RPMI7951 (cell line): Measurements from ENCODE around the gene PDIA4. TPM values are rescaled to one million over a fixed set of nuclear protein-coding genes. Genes with fewer than 3 reads are reported as not detected.
"Not testable (repeated sequence)": the region's sequence is repeated elsewhere in the genome, so short reads cannot be mapped to it uniquely, and the experiment has no call there.

ENCODE experiments used
- DNase-seq: peaks from one replicate; pipeline ENCODE4 v3.0.0-alpha.2; 2012; ENCODE audit warnings: low read depth
- total RNA-seq: library from RNA; depleted of rRNA; stranded (reverse); fragments of >200 nt; shearing (Covaris generic); gene quantifications from 2 replicates; pipeline ENCODE4 v1.2.3, GENCODE V29; 2014; rRNA removed

PDIA4 gene, protein sequence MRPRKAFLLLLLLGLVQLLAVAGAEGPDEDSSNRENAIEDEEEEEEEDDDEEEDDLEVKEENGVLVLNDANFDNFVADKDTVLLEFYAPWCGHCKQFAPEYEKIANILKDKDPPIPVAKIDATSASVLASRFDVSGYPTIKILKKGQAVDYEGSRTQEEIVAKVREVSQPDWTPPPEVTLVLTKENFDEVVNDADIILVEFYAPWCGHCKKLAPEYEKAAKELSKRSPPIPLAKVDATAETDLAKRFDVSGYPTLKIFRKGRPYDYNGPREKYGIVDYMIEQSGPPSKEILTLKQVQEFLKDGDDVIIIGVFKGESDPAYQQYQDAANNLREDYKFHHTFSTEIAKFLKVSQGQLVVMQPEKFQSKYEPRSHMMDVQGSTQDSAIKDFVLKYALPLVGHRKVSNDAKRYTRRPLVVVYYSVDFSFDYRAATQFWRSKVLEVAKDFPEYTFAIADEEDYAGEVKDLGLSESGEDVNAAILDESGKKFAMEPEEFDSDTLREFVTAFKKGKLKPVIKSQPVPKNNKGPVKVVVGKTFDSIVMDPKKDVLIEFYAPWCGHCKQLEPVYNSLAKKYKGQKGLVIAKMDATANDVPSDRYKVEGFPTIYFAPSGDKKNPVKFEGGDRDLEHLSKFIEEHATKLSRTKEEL
- total RNA-seq: 237 and 286 TPM in 2 replicates

DNA sequence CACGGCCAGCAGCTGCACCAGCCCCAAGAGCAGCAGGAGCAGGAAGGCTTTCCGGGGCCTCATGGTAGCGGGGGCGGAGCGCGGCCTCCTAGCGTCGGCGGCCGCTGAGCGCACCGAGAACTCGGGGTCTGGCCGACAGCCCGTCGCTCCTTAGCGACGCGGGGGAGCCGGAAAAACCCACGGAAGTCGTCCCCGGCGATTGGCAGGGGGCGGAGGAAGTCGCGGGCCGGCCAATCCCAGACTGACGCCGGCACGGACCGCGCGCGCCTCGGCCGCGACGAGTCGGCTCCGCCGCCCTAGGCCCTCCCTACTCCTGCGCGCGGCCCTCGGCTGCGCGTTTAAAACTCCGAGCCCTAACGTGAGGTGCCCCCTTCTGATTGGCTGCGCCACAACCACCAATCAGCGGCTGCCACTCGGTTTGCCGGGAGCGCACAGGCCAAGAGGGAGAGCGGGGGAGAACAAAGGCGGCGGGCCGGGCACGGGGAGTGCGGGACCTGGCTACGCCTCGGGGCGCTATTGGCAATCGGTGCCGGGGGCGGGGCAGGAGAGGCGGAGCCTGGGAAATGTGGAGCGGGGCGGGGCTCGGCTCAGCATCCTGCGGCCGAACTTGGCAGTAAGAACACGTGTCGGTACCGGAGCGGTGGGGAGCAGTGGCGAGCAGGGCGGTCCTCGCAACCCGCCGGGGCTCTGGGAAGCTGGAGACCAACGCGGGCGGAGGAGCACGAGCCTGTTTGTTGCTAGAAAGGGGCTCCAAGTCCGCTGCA lies at the start of gene PDIA4:
Gene PDIA4 (minus strand): TSS at position 160 of the 764 bp plus-strand sequence. CDS start 97 bp downstream, at position 63.
- peak; percentile 99 for DNase-seq

- no peak for DNase-seq
These were observed 49.3 kb upstream of the PDIA4 start for GRCh38 chr7:149077594-149077993.

DNA sequence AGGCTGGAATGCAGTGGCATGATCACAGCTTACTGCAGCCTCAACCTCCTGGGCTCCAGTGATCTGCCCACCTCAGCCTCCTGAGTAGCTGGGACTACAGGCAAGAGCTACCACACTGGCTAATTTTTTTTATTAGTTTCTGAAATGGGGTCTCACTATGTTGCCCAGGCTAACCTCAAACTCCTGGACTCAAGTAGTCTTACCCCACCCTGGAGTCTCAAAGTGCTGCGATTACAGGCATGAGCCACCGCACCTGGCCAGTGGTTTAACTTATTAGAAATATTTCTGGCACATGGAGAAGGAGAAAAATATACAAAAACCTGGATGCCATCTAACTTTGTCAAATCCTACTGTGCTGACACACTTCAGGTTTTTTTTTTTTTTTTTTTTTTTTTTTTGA lies 47.0 kb upstream of the PDIA4 start:
- DNase-seq: no peak

- no peak for DNase-seq
These were observed 46.0 kb upstream of the PDIA4 start for GRCh38 chr7:149074116-149074885.

DNA sequence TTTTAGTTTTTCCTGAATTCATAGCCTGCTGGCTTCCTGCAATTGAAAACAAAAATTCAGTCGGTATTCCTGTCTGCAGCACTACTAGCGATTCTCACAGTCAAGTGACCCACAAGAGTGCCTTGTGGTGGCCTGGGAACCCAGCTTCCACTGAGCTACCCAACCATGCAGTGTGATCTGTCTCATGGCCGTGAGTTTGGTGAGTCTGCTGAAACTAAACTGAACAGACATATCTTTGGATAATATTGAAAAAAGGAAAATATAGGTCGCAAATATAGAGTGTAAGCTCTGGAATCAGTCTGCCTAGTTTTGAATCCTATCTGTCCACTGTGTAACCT lies 44.1 kb upstream of the PDIA4 start:
- no peak for DNase-seq

GRCh38 chr7:149071641-149072437 lies 43.5 kb upstream of the PDIA4 start:
- DNase-seq: no peak

DNA sequence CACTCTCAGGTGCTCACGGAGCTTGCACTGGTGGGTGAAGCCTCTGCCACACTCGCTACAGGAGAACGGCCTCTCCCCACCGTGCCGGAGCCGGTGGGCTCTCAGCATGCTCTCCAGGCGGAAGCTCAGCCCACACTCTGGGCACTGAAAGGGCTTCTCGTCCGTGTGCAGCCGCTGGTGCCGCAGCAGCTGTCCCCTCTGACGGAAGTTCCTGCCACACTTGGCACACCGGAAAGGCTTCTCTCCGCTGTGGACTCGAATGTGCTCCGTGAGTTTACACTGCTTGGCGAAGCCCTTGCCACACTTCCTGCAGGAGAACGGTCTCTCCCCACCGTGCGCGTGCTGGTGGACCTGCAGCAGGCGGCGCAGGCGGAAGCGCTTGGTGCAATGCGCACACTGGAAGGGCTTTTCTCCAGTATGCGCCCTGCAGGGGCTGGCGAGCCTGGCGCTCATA lies 42.9 kb upstream of the PDIA4 start:
- no peak for DNase-seq

- no peak for DNase-seq
These were observed 42.2 kb upstream of the PDIA4 start for GRCh38 chr7:149070372-149071125.

GRCh38 chr7:149067869-149068268 lies 39.6 kb upstream of the PDIA4 start:
- DNase-seq: no peak

DNA sequence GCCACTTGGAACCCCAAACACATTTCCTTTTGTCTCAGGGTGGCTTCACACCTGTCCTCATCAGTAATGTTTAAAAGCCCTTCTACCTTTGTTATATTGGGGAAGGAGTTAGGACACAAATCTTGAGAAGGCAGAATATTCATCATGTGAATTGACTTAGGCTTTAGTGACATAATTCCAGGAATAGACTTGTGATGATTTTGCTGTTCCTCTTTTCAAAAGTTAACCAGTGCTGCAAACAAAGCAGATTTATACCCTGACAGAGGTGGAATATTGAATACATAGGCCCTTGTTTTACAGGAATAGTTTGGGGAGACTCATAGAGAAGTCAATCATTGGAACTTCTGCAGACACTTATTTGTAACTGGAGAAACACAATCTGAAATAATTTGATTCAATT lies 35.2 kb upstream of the PDIA4 start:
- DNase-seq: no peak

GRCh38 chr7:149062217-149062899 lies 34.1 kb upstream of the PDIA4 start:
- not testable (repeated sequence) for DNase-seq

GRCh38 chr7:149060156-149060555 lies 31.9 kb upstream of the PDIA4 start:
- no peak for DNase-seq

GRCh38 chr7:149053885-149054284 lies 25.6 kb upstream of the PDIA4 start:
- DNase-seq: no peak

DNA sequence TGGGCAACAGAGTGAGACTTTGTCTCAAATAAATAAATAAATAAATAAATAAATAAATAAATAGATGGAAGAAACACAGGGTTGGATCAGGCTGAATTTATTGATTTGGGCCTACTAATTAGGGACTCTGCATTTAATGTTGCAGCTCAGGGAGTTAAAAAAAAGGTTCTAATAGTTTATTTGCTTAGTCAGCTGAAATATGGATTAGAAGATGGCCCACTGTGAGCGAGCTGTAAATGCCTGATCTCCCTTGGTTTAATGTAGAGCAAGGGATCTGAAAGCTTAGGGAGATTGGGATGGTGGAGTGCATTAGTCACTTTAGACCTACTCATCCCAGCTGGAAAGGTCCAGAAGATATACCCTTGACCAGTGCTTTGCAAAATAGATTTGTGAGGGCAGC lies 25.1 kb upstream of the PDIA4 start:
- DNase-seq: no peak

DNA sequence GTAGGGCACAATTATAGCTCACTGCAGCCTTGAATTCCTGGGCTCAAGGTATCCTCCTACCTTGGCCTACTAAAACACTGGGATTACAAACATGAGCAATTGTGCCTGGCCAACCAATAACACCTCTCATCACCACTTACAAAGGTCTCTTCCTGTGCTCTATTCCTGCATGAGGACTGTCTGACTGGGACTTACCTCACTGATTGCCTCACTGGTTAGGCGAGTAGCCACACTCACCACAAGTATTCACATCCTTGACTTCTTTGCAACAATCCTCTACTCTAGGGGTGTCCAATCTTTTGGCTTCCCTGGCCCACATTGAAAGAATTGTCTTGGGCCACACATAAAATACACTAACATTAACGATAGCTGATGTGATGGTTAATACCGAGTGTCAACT lies 22.6 kb upstream of the PDIA4 start:
- DNase-seq: peak; percentile 12

DNA sequence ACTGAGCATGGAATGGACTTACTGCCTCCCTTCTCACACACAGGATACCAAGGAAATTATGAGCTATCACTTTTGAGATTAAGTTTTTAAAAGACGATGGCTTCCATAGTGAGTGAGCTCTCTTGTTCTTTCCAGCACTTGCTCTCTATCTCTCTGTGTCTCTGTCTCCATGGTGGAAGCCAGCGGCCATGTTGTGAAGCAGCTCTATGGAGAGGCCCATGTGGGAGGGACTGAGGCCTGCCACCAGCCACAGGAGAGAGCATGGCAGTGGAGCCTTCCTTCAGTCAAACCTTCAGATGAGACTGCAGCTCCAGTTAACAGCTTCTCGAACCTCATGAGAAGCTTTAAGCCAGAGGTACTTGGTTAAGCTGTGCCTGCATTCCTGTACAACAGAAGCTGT lies 20.5 kb upstream of the PDIA4 start:
- no peak for DNase-seq

DNA sequence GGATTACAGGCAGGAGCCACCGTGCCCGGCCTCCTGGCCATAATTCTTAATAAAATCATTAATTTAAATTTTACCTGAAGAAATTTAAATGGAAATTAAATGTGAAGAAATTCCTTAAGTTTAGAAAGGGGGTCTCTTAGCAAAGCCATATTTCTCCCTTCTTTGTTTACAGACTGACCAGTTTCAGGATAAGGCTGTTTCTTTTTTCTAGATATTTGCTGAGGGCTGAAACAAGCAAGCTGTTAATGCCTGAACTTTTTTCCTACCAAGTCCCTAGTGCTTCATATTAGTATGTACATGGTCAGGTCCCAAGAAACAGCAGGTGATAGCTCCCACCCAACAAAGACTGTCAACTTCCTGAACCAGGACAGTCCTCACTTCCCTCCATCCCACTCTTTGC lies 18.1 kb upstream of the PDIA4 start:
- DNase-seq: no peak

DNA sequence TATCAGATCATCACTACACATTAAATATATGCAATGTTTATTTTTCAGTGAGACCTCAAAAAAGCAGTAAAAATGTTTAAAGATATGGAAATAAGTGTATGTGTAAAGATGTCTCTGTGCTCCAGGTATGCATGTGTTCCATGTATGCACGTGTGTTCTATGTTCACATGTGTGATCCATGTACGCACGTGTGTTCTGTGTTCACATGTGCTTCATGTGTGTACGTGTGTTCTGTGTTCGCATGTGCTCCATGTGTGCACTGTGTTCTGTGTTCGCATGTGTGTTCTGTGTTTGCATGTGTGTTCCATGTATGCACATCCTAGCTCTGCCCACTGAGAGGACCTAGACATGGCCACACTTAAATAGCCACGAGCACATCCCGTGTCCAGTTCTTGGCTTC lies 15.6 kb upstream of the PDIA4 start:
- no peak for DNase-seq

DNA sequence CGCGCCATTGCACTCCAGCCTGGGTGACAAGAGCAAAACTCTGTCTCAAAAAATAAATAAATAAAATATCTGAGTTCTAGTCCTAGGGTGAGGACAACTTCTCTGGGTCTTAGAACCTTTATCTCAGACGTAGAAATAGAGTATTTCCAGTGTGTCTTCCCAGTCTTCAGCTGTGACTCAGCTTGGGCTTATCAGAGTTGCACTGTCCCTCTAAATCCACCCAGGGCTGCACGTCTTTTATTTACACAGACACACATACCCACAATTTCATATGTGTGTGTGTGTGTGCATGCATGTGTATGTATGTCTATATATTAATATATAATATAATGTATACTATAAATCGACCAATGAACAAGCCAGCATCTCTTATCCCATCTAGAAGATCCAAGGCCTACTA lies 13.0 kb upstream of the PDIA4 start:
- DNase-seq: no peak

DNA sequence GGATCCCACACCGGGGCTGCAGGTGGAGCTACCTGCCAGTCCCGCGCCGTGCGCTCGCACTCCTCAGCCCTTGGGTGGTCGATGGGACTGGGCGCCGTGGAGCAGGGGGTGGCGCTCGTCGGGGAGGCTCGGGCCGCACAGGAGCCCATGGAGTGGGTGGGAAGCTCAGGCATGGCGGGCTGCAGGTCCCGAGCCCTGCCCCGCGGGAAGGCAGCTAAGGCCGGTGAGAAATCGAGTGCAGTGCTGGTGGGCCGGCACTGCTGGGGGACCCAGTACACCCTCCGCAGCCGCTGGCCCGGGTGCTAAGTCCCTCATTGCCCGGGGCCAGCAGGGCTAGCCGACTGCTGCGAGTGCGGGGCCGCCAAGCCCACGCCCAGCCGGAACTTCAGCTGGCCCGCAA lies 10.3 kb upstream of the PDIA4 start:
- DNase-seq: not testable (repeated sequence)
